Measurements from ENCODE around the gene DNM3.
"Not testable (repeated sequence)": the region's sequence is repeated elsewhere in the genome, so short reads cannot be mapped to it uniquely, and the experiment has no call there.

Gene DNM3

DNA sequence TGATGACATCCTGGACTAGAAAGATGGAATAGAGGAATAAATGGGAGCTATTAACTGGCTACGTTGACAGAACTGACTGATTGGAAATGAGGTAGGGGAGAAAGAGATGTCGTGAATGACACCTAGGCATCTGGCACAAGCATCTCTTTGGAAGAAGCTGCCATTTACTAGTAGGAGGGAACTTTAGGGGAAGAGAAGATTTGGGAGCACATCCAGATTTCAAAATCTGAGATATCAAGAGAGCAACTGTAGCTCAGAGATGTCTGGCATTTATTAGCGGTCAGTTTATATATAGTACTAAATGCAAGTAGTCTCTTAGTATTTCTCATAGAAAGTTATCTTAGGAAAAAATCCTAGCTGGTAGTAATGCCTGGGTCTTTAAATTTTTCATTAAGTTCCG, 447.3 kb downstream of the DNM3 start:
- H3K4me3 ChIP-seq = no peak overlapping the region
- TF ChIP-seq, protein P1, sequence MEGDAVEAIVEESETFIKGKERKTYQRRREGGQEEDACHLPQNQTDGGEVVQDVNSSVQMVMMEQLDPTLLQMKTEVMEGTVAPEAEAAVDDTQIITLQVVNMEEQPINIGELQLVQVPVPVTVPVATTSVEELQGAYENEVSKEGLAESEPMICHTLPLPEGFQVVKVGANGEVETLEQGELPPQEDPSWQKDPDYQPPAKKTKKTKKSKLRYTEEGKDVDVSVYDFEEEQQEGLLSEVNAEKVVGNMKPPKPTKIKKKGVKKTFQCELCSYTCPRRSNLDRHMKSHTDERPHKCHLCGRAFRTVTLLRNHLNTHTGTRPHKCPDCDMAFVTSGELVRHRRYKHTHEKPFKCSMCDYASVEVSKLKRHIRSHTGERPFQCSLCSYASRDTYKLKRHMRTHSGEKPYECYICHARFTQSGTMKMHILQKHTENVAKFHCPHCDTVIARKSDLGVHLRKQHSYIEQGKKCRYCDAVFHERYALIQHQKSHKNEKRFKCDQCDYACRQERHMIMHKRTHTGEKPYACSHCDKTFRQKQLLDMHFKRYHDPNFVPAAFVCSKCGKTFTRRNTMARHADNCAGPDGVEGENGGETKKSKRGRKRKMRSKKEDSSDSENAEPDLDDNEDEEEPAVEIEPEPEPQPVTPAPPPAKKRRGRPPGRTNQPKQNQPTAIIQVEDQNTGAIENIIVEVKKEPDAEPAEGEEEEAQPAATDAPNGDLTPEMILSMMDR (IDR thresholded peaks at IDR 0.05) = no peak
- H3K27ac ChIP-seq = no peak overlapping the region
- no peak for DNase-seq (ENCODE audit: low spot score)

DNA sequence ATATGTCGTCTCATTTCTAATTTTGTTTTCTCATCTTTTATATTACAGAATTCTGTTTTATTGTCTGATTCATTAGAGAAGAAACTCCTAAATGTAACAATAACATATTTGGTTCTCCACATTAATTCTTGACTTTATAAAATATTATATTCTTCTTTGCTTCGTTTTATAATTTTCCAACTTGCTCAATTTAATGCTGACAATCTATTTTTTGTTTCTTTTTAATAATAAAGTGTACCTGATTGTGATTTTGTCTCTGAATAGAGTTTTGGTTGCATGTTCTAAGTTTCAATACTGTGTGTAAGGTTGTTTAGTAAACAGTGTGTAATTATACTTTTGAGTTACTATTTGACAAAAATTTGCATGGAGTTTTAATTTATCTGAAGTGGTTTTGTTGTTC, 448.1 kb downstream of the DNM3 start:
- TF ChIP-seq, protein P1 (IDR thresholded peaks at IDR 0.05) = no peak
- H3K4me3 ChIP-seq = no peak overlapping the region

DNA sequence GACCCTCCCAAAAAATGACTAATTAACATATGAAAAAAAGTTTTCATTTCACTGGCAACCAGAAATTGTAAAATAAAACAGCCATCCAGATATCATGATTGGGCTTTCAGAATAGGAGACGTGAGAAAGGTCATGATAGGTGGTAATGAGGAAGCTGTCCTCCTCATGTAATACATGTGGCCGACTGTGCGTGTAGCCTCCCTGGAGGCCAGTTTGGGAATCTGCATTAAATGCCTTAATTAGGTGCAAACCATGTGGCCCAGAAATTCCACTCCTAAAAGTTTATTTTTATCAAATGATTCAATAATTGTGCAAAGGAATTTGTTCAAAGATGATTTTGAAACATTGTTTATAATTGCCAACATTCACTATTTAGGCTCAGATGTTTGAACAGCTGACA, 451.5 kb downstream of the DNM3 start:
- H3K27ac ChIP-seq = no peak overlapping the region
- DNase-seq (ENCODE audit: low spot score) = no peak
- H3K4me3 ChIP-seq = no peak overlapping the region
- TF ChIP-seq, protein P1 (IDR thresholded peaks at IDR 0.05) = no peak

More for the DNA sequence above, 448.1 kb downstream of the DNM3 start:
- DNase-seq (ENCODE audit: low spot score) = no peak
- H3K27ac ChIP-seq = no peak overlapping the region

DNA sequence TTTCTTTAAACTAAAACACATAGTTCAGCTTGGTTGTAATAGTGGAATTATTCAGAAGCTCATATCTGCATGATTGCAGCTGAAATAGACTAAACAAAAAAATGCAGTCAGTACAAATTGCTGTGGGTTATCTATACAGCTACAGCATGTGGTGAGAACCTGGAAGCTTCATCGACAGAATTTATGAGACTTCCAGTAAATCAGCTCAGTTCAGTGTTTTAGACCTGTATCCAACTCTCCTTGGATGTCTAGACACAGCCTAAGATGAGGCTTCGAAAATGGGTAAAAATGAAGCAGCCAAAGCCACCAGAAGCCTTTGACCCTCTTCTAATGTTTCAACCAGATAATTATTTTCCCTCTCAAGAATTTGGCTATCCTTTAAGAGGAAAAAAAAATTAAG, 452.1 kb downstream of the DNM3 start:
- no peak for DNase-seq (ENCODE audit: low spot score)
- TF ChIP-seq, protein P1 (IDR thresholded peaks at IDR 0.05) = no peak
- no peak overlapping the region for H3K4me3 ChIP-seq
- H3K27ac ChIP-seq = no peak overlapping the region

DNA sequence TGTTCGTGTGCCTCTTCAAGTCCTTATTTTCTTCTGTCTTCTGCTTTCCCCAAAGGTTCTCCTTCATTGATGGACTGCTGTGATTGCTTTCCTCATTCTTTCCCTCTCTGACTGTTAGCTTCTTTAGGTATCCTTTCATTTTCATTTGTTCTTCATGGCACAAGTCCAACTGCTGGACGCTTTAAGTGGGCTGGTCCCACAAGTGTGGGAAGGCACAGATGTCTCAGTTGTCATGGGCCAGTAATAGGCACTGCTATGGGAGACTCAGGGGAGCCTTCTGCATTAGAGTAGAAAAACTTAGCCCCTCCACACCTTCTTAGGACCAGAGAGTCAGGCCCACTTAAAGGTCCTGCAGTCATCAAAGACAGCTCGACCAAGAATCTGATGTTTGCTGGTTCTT, 456.8 kb downstream of the DNM3 start:
- no peak for DNase-seq (ENCODE audit: low spot score)
- Histone ChIP-seq H3K27ac (no peak overlapping the region), H3K4me3 (no peak overlapping the region)
- TF ChIP-seq, protein P1 (IDR thresholded peaks at IDR 0.05) = no peak

DNA sequence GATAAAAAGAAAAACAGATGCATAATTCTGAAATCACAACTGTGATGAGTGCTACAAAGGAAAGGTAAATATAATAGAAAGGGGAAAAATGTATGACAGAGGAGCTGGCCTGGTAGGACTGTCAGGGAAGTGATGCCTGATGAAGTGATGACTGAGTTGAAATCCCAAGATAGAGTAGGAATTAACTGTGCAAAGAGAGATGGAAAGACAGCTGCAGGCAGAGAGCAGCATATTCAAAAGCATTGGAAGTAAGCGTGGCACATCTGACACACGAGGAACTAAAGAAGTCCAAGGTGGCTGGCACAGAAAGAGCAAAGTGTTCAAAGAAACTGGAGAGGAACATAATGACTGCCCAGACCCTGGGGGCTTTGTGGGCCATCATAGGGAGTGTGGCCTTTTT, 457.6 kb downstream of the DNM3 start:
- DNase-seq (ENCODE audit: low spot score) = no peak
- no peak overlapping the region for H3K4me3 ChIP-seq
- no peak overlapping the region for H3K27ac ChIP-seq
- TF ChIP-seq, protein P1 (IDR thresholded peaks at IDR 0.05) = no peak

DNA sequence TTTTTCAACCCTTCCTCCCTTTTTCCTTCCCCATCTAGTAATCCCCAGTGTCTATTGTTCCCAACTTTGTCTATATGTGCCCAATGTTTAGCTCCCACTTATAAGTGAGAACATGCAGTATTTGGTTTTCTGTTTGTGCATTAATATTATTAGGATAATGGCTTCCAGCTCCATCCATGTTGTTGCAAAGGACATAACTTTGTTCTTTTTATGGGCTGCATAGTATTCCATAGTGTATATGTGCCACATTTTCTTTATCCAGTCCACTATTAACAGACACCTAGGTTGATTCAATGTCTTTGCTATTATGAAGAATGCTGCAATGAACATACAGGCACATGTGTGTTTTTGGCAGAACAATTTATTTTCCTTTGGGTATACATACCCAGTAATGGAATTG, 458.2 kb downstream of the DNM3 start:
- H3K4me3 ChIP-seq = no peak overlapping the region
- DNase-seq (ENCODE audit: low spot score) = no peak
- TF ChIP-seq, protein P1 (IDR thresholded peaks at IDR 0.05) = no peak
- H3K27ac ChIP-seq = no peak overlapping the region

DNA sequence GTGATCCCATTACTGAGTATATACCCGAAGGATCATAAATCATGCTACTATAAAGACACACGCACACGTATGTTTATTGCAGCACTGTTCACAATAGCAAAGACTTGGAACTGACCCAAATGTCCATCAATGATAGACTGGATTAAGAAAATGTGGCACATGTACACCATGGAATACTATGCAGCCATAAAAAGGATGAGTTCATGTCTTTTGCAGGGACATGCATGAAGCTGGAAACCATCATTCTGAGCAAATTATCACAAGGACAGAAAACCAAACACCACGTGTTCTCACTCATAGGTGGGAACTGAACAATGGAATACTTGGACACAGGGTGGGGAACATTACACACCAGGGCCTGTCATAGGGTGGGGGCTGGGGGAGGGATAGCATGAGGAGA, 466.2 kb downstream of the DNM3 start:
- H3K4me3 ChIP-seq; H3K27ac ChIP-seq; DNase-seq (ENCODE audit: low spot score): not testable (repeated sequence)

Measured in coronary artery (tissue), 2 donors.